ENCODE data around the gene KRTAP5-11.
"Not testable (repeated sequence)": the region's sequence is repeated elsewhere in the genome, so short reads cannot be mapped to it uniquely, and the experiment has no call there.

KRTAP5-11 gene

DNA sequence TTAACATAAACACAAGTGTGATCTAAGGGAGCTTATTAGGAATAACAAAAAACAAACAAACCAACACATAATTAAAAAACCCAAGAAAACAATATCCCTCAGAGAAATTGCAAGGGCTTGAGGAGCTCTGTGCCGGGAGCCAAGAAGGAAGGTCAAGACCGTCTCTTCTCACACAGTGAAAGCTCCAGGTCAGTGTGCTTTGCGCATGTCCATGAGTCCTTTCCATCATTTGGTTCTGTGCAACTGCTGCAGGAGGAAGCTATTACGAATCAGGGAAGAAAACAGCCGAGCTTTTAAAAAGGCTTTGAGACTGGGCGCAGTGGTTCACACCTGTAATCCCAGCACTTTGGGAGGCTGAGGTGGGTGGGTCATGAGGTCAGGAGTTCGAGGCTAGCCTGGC lies 40.3 kb downstream of the KRTAP5-11 start:
- Histone ChIP-seq H3K27ac (ENCODE audit: low read depth, low read length) (no peak overlapping the region), H3K4me1 (ENCODE audit: control insufficient read depth in 1 of 2, insufficient read depth in 2 of 2, low read length in 2 of 2) (peaks cover 0 to 3% of the 10 kb centered on the region in 2 donors), H3K27me3 (ENCODE audit: control insufficient read depth in 1 of 2, insufficient read depth in 2 of 2, low read length in 2 of 2) (no peaks in the 10 kb centered on the region), H3K9ac (ENCODE audit: low read depth in 1 of 2, low read length in 2 of 2) (no peak overlapping the region), H3K36me3 (ENCODE audit: control insufficient read depth in 1 of 2, insufficient read depth in 2 of 2, low read length in 2 of 2) (no peaks in the 10 kb centered on the region), H3K4me3 (ENCODE audit: low read depth in 1 of 2, low read length in 2 of 2) (no peak overlapping the region), H3K9me3 (ENCODE audit: control insufficient read depth in 1 of 2, low read length in 2 of 2) (no peaks in the 10 kb centered on the region)

DNA sequence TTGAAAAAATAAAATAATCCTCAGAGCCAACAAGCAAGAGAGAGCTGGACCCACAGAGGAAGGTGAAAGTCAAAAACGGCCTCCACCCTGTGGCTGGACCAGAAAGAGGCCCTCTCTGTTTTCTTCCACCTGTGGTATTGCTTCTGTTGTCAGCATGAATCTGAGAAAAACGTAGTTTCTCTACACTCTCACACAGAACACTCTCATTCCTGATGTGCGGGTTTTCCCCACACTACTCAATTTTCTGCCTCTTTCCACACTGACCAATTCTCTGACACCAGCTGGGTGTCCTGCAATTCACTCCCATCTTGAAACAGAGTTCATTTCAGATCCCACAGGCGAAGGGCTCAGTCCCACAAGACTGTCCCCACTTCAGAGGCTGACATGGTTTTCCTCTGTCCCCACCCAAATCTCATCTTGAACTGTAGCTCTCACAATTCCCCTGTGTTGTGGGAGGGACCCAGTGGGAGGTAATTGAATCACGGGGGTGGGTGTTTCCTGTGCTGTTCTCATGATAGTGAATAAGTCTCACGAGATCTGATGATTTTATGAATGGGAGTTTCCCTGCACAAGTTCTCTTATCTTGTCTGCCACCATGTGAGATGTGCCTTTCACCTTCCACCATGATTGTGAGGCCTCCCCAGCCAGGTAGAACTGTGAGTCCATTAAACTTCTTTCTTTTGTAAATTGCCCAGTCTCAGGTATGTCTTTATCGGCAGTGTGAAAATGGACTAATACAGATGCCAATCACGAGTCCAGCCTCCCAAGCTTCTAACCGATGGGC lies 42.0 kb downstream of the KRTAP5-11 start:
- not testable (repeated sequence) for H3K27me3 ChIP-seq (ENCODE audit: control insufficient read depth in 1 of 2, insufficient read depth in 2 of 2, low read length in 2 of 2); H3K9ac ChIP-seq (ENCODE audit: low read depth in 1 of 2, low read length in 2 of 2); H3K4me1 ChIP-seq (ENCODE audit: control insufficient read depth in 1 of 2, insufficient read depth in 2 of 2, low read length in 2 of 2); H3K9me3 ChIP-seq (ENCODE audit: control insufficient read depth in 1 of 2, low read length in 2 of 2); H3K4me3 ChIP-seq (ENCODE audit: low read depth in 1 of 2, low read length in 2 of 2); H3K36me3 ChIP-seq (ENCODE audit: control insufficient read depth in 1 of 2, insufficient read depth in 2 of 2, low read length in 2 of 2); H3K27ac ChIP-seq (ENCODE audit: low read depth, low read length)

DNA sequence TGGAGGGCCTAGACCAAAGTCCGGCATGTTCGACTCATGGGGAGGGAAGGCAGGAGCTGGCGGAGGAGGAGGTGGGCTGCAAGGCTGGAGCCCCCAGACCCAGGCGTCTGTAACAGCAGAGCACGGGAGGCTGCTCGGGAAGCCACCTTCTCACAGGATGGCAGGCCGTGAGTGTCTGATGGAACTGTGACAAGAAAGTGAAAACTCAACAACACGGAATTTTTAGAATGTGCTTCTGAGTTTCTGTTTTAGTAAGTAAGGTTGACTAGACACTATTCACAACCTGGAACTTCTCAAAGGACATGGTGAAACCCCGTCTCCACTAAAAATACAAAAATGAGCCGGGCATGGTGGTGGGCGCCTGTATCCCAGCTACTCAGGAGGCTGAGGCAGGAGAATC lies 42.7 kb downstream of the KRTAP5-11 start:
- H3K36me3 ChIP-seq (ENCODE audit: control insufficient read depth in 1 of 2, insufficient read depth in 2 of 2, low read length in 2 of 2); H3K4me3 ChIP-seq (ENCODE audit: low read depth in 1 of 2, low read length in 2 of 2); H3K9me3 ChIP-seq (ENCODE audit: control insufficient read depth in 1 of 2, low read length in 2 of 2); H3K27ac ChIP-seq (ENCODE audit: low read depth, low read length); H3K9ac ChIP-seq (ENCODE audit: low read depth in 1 of 2, low read length in 2 of 2); H3K4me1 ChIP-seq (ENCODE audit: control insufficient read depth in 1 of 2, insufficient read depth in 2 of 2, low read length in 2 of 2); H3K27me3 ChIP-seq (ENCODE audit: control insufficient read depth in 1 of 2, insufficient read depth in 2 of 2, low read length in 2 of 2): not testable (repeated sequence)

- H3K4me3 ChIP-seq (ENCODE audit: low read depth in 1 of 2, low read length in 2 of 2), result no peak overlapping the region
- peaks cover 0 to 3% of the 10 kb centered on the region in 2 donors for H3K4me1 ChIP-seq (ENCODE audit: control insufficient read depth in 1 of 2, insufficient read depth in 2 of 2, low read length in 2 of 2)
- no peak overlapping the region for H3K27ac ChIP-seq (ENCODE audit: low read depth, low read length)
- no peaks in the 10 kb centered on the region for H3K27me3 ChIP-seq (ENCODE audit: control insufficient read depth in 1 of 2, insufficient read depth in 2 of 2, low read length in 2 of 2)
- no peaks in the 10 kb centered on the region for H3K9me3 ChIP-seq (ENCODE audit: control insufficient read depth in 1 of 2, low read length in 2 of 2)
- H3K9ac ChIP-seq (ENCODE audit: low read depth in 1 of 2, low read length in 2 of 2), result no peak overlapping the region
- H3K36me3 ChIP-seq (ENCODE audit: control insufficient read depth in 1 of 2, insufficient read depth in 2 of 2, low read length in 2 of 2), result no peaks in the 10 kb centered on the region
These were observed 43.7 kb downstream of the KRTAP5-11 start for GRCh38 chr11:71539017-71539416.

GRCh38 chr11:71538666-71538990 lies 44.0 kb downstream of the KRTAP5-11 start:
- no peak overlapping the region for H3K4me3 ChIP-seq (ENCODE audit: low read depth in 1 of 2, low read length in 2 of 2)
- no peak overlapping the region for H3K9ac ChIP-seq (ENCODE audit: low read depth in 1 of 2, low read length in 2 of 2)
- H3K27me3 ChIP-seq (ENCODE audit: control insufficient read depth in 1 of 2, insufficient read depth in 2 of 2, low read length in 2 of 2), result no peaks in the 10 kb centered on the region
- peaks cover 0 to 3% of the 10 kb centered on the region in 2 donors for H3K4me1 ChIP-seq (ENCODE audit: control insufficient read depth in 1 of 2, insufficient read depth in 2 of 2, low read length in 2 of 2)
- H3K36me3 ChIP-seq (ENCODE audit: control insufficient read depth in 1 of 2, insufficient read depth in 2 of 2, low read length in 2 of 2), result no peaks in the 10 kb centered on the region
- H3K9me3 ChIP-seq (ENCODE audit: control insufficient read depth in 1 of 2, low read length in 2 of 2), result no peaks in the 10 kb centered on the region
- no peak overlapping the region for H3K27ac ChIP-seq (ENCODE audit: low read depth, low read length)

GRCh38 chr11:71537977-71538665 lies 44.6 kb downstream of the KRTAP5-11 start, which contains the start of gene KRTAP5-8:
Gene KRTAP5-8 (plus strand): TSS chr11:71538025. CDS start chr11:71538056, 31 bp downstream.
- H3K4me3 ChIP-seq (ENCODE audit: low read depth in 1 of 2, low read length in 2 of 2); H3K4me1 ChIP-seq (ENCODE audit: control insufficient read depth in 1 of 2, insufficient read depth in 2 of 2, low read length in 2 of 2); H3K9ac ChIP-seq (ENCODE audit: low read depth in 1 of 2, low read length in 2 of 2); H3K27me3 ChIP-seq (ENCODE audit: control insufficient read depth in 1 of 2, insufficient read depth in 2 of 2, low read length in 2 of 2); H3K9me3 ChIP-seq (ENCODE audit: control insufficient read depth in 1 of 2, low read length in 2 of 2); H3K27ac ChIP-seq (ENCODE audit: low read depth, low read length); H3K36me3 ChIP-seq (ENCODE audit: control insufficient read depth in 1 of 2, insufficient read depth in 2 of 2, low read length in 2 of 2): not testable (repeated sequence)

DNA sequence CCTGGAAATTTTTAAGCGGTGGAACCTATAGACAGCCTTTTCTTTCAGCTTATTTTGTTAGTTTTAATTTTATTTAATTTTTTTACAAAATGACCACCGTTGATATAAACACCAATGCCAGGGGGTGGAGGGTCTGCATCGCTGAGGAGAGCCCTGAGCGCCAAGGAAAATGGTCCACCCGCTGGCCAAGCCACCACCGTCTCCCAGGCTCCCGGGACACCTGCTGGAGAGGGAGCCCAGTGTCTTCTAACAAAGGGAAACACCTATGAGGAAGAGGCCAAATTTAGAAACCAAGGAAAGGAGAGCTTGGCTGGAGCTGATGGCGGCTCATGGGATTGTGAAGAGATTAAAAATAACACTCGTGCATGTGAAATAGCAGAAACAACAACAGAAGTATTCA lies 45.1 kb downstream of the KRTAP5-11 start:
- no peaks in the 10 kb centered on the region for H3K9me3 ChIP-seq (ENCODE audit: control insufficient read depth in 1 of 2, low read length in 2 of 2)
- H3K4me1 ChIP-seq (ENCODE audit: control insufficient read depth in 1 of 2, insufficient read depth in 2 of 2, low read length in 2 of 2), result no peaks in the 10 kb centered on the region
- H3K9ac ChIP-seq (ENCODE audit: low read depth in 1 of 2, low read length in 2 of 2), result no peak overlapping the region
- no peaks in the 10 kb centered on the region for H3K27me3 ChIP-seq (ENCODE audit: control insufficient read depth in 1 of 2, insufficient read depth in 2 of 2, low read length in 2 of 2)
- no peaks in the 10 kb centered on the region for H3K36me3 ChIP-seq (ENCODE audit: control insufficient read depth in 1 of 2, insufficient read depth in 2 of 2, low read length in 2 of 2)
- H3K27ac ChIP-seq (ENCODE audit: low read depth, low read length), result no peak overlapping the region
- H3K4me3 ChIP-seq (ENCODE audit: low read depth in 1 of 2, low read length in 2 of 2), result no peak overlapping the region

DNA sequence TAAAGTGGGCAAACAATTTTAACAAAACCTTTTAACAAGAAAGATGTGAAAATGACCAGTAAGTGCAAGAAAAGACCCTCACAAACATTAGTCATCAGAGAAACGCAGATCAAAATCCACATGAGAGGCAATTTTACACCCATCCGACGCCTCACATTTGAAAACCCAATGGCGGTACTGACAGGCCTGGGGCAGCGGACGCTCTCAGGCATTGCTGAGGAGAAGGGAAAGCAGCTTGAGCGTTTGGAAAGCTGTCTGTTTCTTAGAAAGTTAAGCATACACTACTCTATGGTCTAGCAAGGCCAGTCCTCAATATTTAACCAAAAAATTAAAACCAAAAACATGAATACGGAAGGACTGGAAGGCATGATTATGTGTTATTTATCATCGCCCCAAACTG lies 46.9 kb downstream of the KRTAP5-11 start:
- H3K9ac ChIP-seq (ENCODE audit: low read depth in 1 of 2, low read length in 2 of 2), result no peak overlapping the region
- no peak overlapping the region for H3K27ac ChIP-seq (ENCODE audit: low read depth, low read length)
- no peaks in the 10 kb centered on the region for H3K4me1 ChIP-seq (ENCODE audit: control insufficient read depth in 1 of 2, insufficient read depth in 2 of 2, low read length in 2 of 2)
- H3K4me3 ChIP-seq (ENCODE audit: low read depth in 1 of 2, low read length in 2 of 2), result no peak overlapping the region
- no peaks in the 10 kb centered on the region for H3K9me3 ChIP-seq (ENCODE audit: control insufficient read depth in 1 of 2, low read length in 2 of 2)
- H3K27me3 ChIP-seq (ENCODE audit: control insufficient read depth in 1 of 2, insufficient read depth in 2 of 2, low read length in 2 of 2), result no peaks in the 10 kb centered on the region
- no peaks in the 10 kb centered on the region for H3K36me3 ChIP-seq (ENCODE audit: control insufficient read depth in 1 of 2, insufficient read depth in 2 of 2, low read length in 2 of 2)

DNA sequence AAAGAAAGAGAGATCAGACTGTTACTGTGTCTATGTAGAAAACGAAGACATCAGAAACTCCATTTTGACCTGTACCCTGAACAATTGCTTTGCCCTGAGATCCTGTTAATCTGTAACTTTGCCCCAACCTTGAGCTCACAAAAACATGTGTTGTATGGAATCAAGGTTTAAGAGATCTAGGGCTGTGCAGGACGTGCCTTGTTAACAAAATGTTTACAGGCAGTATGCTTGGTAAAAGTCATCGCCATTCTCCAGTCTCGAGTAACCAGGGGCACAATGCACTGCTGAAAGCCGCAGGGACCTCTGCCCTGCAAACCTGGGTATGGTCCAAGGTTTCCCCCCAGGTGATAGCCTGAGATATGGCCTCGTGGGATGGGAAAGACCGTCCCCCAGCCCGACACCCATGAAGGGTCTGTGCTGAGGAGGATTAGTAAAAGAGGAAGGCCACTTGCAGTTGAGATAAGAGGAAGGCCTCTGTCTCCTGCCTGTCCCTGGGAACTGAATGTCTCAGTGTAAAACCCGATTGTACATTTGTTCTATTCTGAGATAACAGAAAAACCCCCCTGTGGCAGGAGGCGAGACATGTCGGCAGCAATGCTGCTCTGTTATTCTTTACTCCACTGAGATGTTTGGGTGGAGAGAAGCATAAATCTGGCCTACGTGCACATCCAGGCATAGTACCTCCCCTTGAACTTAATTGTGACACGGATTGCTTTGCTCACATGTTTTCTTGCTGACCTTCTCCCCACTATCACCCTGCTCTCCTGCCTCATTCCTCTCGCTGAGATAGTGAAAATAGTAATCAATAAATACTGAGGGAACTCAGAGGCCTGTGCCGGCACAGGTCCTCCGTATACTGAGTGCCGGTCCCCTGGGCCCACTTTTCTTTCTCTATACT lies 47.7 kb downstream of the KRTAP5-11 start:
- not testable (repeated sequence) for H3K4me1 ChIP-seq (ENCODE audit: control insufficient read depth in 1 of 2, insufficient read depth in 2 of 2, low read length in 2 of 2); H3K9ac ChIP-seq (ENCODE audit: low read depth in 1 of 2, low read length in 2 of 2); H3K4me3 ChIP-seq (ENCODE audit: low read depth in 1 of 2, low read length in 2 of 2); H3K27ac ChIP-seq (ENCODE audit: low read depth, low read length); H3K36me3 ChIP-seq (ENCODE audit: control insufficient read depth in 1 of 2, insufficient read depth in 2 of 2, low read length in 2 of 2); H3K27me3 ChIP-seq (ENCODE audit: control insufficient read depth in 1 of 2, insufficient read depth in 2 of 2, low read length in 2 of 2); H3K9me3 ChIP-seq (ENCODE audit: control insufficient read depth in 1 of 2, low read length in 2 of 2)

- Histone ChIP-seq H3K4me1 (ENCODE audit: control insufficient read depth in 1 of 2, insufficient read depth in 2 of 2, low read length in 2 of 2) (no peaks in the 10 kb centered on the region), H3K36me3 (ENCODE audit: control insufficient read depth in 1 of 2, insufficient read depth in 2 of 2, low read length in 2 of 2) (no peaks in the 10 kb centered on the region), H3K4me3 (ENCODE audit: low read depth in 1 of 2, low read length in 2 of 2) (no peak overlapping the region), H3K27me3 (ENCODE audit: control insufficient read depth in 1 of 2, insufficient read depth in 2 of 2, low read length in 2 of 2) (no peaks in the 10 kb centered on the region), H3K9me3 (ENCODE audit: control insufficient read depth in 1 of 2, low read length in 2 of 2) (no peaks in the 10 kb centered on the region), H3K27ac (ENCODE audit: low read depth, low read length) (no peak overlapping the region), H3K9ac (ENCODE audit: low read depth in 1 of 2, low read length in 2 of 2) (no peak overlapping the region)
These were observed 50.6 kb downstream of the KRTAP5-11 start for GRCh38 chr11:71532036-71532610.

All from duodenal mucosa (tissue), 2 donors.